Endothelial cell of umbilical vein (primary cell): ENCODE measurements around the gene SULF2. TPM values are rescaled to one million over a fixed set of nuclear protein-coding genes. Genes with fewer than 3 reads are reported as not detected.
"Not testable (repeated sequence)": the region's sequence is repeated elsewhere in the genome, so short reads cannot be mapped to it uniquely, and the experiment has no call there.

ENCODE experiments used
- BruUV-seq: library from RNA; stranded (reverse); fragments of 400-500 nt; replicated peaks from 2 replicates; lab custom pipeline; 2021; lab: Mats Ljungman, UMichigan
- CTCF ChIA-PET: fragments of 300-600, 350-600 bp; sonication (Branson Sonifier 250); formaldehyde crosslinking; loops from one replicate; lab custom pipeline; 2021; ENCODE audit warnings: antibody characterized with exemption, inconsistent platforms; lab: Charles Lee
- POLR2A ChIA-PET: fragments of 300-600, 350-600 bp; sonication (Branson Sonifier 250); formaldehyde crosslinking; loops from one replicate; lab custom pipeline; 2021; ENCODE audit warnings: antibody characterized with exemption, inconsistent platforms; lab: Charles Lee
- DNase-seq: peaks from one replicate; pipeline ENCODE4 v3.0.0-alpha.2; 2011; ENCODE audit warnings: low read depth, low spot score
- FAIRE-seq: peaks from 2 replicates; lab custom pipeline; 2011; peaks lifted over from hg19 to GRCh38; lab: Jason Lieb, UNC
- H2AFZ ChIP-seq: 2 replicates; pipeline ENCODE4 v1.6.0; 2012; ENCODE audit warnings: low read depth, low read length, control low read depth, inconsistent platforms
- H3K27ac ChIP-seq: 2 replicates; pipeline ENCODE4 v1.5.1; 2011; ENCODE audit warnings: low read depth, mild to moderate bottlenecking, control low read depth, low read length, moderate library complexity; ENCODE audit not compliant: insufficient read depth
- H3K27me3 ChIP-seq, 2 experiments: 2 replicates each; pipeline versions ENCODE4 v1.6.0 to v1.6.1; 2011; ENCODE audit warnings: low read length in 2 of 2, mixed read lengths in 1 of 2; ENCODE audit not compliant: control insufficient read depth in 2 of 2, insufficient read depth in 2 of 2
- H3K36me3 ChIP-seq, 2 experiments: 2 replicates in 1 of 2; 3 replicates in 1 of 2; pipeline ENCODE4 v1.5.1; 2011; ENCODE audit warnings: low read length in 2 of 2, mild to moderate bottlenecking in 1 of 2, moderate library complexity in 1 of 2; ENCODE audit not compliant: control insufficient read depth in 2 of 2, insufficient read depth in 2 of 2; ENCODE audit errors: extremely low read depth in 1 of 2
- H3K4me1 ChIP-seq: 3 replicates; pipeline ENCODE4 v1.5.1; 2011; ENCODE audit warnings: mild to moderate bottlenecking, low read length; ENCODE audit not compliant: control insufficient read depth, insufficient read depth; ENCODE audit errors: extremely low read depth
- H3K4me2 ChIP-seq: 2 replicates; pipeline ENCODE4 v1.6.1; 2011; ENCODE audit warnings: low read length, control low read depth, mixed read lengths; ENCODE audit not compliant: insufficient read depth
- H3K4me3 ChIP-seq, 3 experiments: fragments of 200-600 bp in 1 of 3; sonication (generic), shearing (Covaris generic) in 1 of 3; replicated peaks in 1 of 3; 2 replicates each; pipeline ENCODE4 v1.5.1; 2011 to 2016; ENCODE audit warnings: control low read depth in 3 of 3, low read length in 3 of 3, mild to moderate bottlenecking in 2 of 3, inconsistent platforms in 1 of 3, low read depth in 1 of 3, moderate library complexity in 1 of 3; ENCODE audit not compliant: insufficient read depth in 1 of 3
- H3K79me2 ChIP-seq: 2 replicates; pipeline ENCODE4 v1.6.0; 2012; ENCODE audit warnings: low read length, inconsistent platforms; ENCODE audit not compliant: control insufficient read depth, insufficient read depth
- H3K9ac ChIP-seq: replicated peaks from 2 replicates; pipeline ENCODE3; 2011; ENCODE audit warnings: low read length, control low read depth; ENCODE audit not compliant: insufficient read depth; ENCODE audit errors: extremely low read depth
- H3K9me1 ChIP-seq: replicated peaks from 3 replicates; pipeline ENCODE4 v1.6.0; 2011; ENCODE audit warnings: mild to moderate bottlenecking, low read length; ENCODE audit not compliant: control insufficient read depth, insufficient read depth; ENCODE audit errors: extremely low read depth
- H3K9me3 ChIP-seq: replicated peaks from 2 replicates; pipeline ENCODE4 v1.5.1; 2012; ENCODE audit warnings: low read length, inconsistent platforms; ENCODE audit not compliant: control insufficient read depth, insufficient read depth
- H4K20me1 ChIP-seq: replicated peaks from 2 replicates; pipeline ENCODE3; 2011; ENCODE audit warnings: mild to moderate bottlenecking, low read length; ENCODE audit not compliant: control insufficient read depth, insufficient read depth; ENCODE audit errors: extremely low read depth
- FOS ChIP-seq: IDR thresholded peaks from 2 replicates; pipeline ENCODE4 v1.6.1; 2011; ENCODE audit warnings: mild to moderate bottlenecking, low read length, moderate library complexity, borderline replicate concordance; ENCODE audit not compliant: insufficient read depth
- GATA2 ChIP-seq: IDR thresholded peaks from 2 replicates; pipeline ENCODE4 v1.7.0; 2011; ENCODE audit warnings: low read depth, mild to moderate bottlenecking, moderate library complexity, mixed read lengths, low read length; ENCODE audit not compliant: insufficient read length, insufficient read depth
- JUN ChIP-seq: IDR thresholded peaks from 2 replicates; pipeline ENCODE4 v1.6.1; 2011; ENCODE audit warnings: borderline replicate concordance, low read depth; ENCODE audit not compliant: insufficient read length, insufficient read depth
- POLR2A ChIP-seq: IDR thresholded peaks from 2 replicates; pipeline ENCODE4 v1.6.1; 2012; ENCODE audit warnings: low read depth, mild to moderate bottlenecking, control low read depth, low read length
- POLR2AphosphoS5 ChIP-seq: IDR thresholded peaks from 2 replicates; pipeline ENCODE4 v1.6.1; 2012; ENCODE audit warnings: low read depth, mild to moderate bottlenecking, control low read depth, low read length, moderate library complexity; ENCODE audit not compliant: insufficient read depth
- dilution Hi-C: fragments of 300-500 bp; cut with MboI; formaldehyde crosslinking; loops from one replicate; pipeline ENCODE4 v1.15.0; 2019; ENCODE audit warnings: low sequenced_read_pairs; ENCODE audit not compliant: extremely low pct_ligation_motif_present
- intact Hi-C: fragments of 100-400 bp; cut with micrococcal nuclease; formaldehyde crosslinking; loops from one replicate; pipeline ENCODE4 v1.10.0; 2022
- polyA plus RNA-seq, 4 experiments: library from polyadenylated mRNA; depleted of rRNA in 3 of 4; stranded (reverse) in 3 of 4; unstranded in 1 of 4; fragments of >200 nt; gene quantifications; 2 replicates each; pipeline versions ENCODE4 v1.2.1 to v1.2.3, GENCODE V29; 2011 to 2012; ENCODE audit warnings: missing spikeins in 1 of 4
- total RNA-seq: library from RNA; stranded (reverse); gene quantifications from 2 replicates; pipeline ENCODE4 v1.2.3, GENCODE V29; 2021
- TF ChIP-seq, protein P1 (sequence below): IDR thresholded peaks from 2 replicates; pipeline ENCODE4 v1.6.1; 2011; ENCODE audit not compliant: insufficient read depth, insufficient read length
- TF ChIP-seq, protein P2 (sequence below), 2 donors: IDR thresholded peaks; 1 replicate in 1 of 2; 2 replicates in 1 of 2; pipeline ENCODE4 v1.5.1; 2011; ENCODE audit warnings: low read length in 2 of 2, mild to moderate bottlenecking in 2 of 2, moderate library complexity in 2 of 2, control low read depth in 1 of 2, inconsistent platforms in 1 of 2, low read depth in 1 of 2; ENCODE audit not compliant: insufficient read depth in 1 of 2; ENCODE audit errors: extremely low read depth in 1 of 2

Gene SULF2
- total and polyA plus RNA-seq, 2 donors (not counting 3 experiments of a cell fraction or from before 2014, with no cell fraction given), result 58.5 to 160 TPM

DNA sequence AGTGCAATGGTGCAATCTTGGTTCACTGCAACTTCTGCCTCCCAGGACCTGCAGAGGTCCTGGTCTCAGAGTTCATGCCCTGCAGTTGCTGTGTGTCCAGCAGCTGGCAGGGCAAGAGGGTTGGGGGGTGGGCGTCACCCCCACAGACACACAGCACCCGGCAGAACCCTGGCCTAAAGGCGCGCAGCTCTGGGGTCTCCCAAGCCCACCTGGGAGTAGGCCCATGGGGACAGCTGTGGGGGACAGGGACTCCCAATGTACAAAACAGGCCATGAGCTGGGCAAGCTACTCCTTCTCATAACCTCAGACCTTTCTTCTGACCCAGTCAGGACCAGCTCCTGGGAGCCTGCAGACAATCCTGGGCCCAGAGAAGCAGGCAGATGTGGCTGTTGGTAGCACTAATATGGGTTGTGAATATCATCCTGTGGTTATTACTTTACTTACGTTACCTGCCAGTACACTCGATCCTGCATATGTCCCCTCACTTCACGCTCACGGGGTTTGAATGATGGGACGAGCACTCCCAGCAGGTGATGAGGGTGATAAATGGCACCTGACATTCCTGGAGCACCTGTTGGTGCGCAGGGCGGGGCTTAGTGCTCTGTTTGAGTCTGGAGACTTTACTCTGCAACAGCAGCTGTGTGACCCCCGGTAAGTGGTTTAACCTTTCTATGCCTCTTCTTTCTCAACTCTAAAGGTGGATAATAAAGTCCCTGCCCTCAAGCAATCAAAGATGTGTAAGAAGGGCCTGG is 39.9 kb upstream of the SULF2 start:
- Histone ChIP-seq H3K79me2 (no peaks in the 10 kb centered on the region), H2AFZ (no peak overlapping the region), H3K27me3 (no peaks in the 10 kb centered on the region), H3K9me1 (no peaks in the 10 kb centered on the region), H3K27ac (no peak overlapping the region), H3K4me2 (no peak overlapping the region), H3K9ac (no peak overlapping the region), H3K4me3 (no peak overlapping the region), H4K20me1 (no peaks in the 10 kb centered on the region), H3K4me1 (no peaks in the 10 kb centered on the region), H3K9me3 (no peaks in the 10 kb centered on the region), H3K36me3 (no peaks in the 10 kb centered on the region)
- DNase-seq (no peak), FAIRE-seq (no peak)
- BruUV-seq, result no TSS peak
- TF ChIP-seq POLR2AphosphoS5 (no peak), JUN (no peak), GATA2 (no peak), FOS (no peak), POLR2A (no peak)
- TF ChIP-seq, protein P1, sequence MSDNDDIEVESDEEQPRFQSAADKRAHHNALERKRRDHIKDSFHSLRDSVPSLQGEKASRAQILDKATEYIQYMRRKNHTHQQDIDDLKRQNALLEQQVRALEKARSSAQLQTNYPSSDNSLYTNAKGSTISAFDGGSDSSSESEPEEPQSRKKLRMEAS, result no peak
- TF ChIP-seq, protein P2, sequence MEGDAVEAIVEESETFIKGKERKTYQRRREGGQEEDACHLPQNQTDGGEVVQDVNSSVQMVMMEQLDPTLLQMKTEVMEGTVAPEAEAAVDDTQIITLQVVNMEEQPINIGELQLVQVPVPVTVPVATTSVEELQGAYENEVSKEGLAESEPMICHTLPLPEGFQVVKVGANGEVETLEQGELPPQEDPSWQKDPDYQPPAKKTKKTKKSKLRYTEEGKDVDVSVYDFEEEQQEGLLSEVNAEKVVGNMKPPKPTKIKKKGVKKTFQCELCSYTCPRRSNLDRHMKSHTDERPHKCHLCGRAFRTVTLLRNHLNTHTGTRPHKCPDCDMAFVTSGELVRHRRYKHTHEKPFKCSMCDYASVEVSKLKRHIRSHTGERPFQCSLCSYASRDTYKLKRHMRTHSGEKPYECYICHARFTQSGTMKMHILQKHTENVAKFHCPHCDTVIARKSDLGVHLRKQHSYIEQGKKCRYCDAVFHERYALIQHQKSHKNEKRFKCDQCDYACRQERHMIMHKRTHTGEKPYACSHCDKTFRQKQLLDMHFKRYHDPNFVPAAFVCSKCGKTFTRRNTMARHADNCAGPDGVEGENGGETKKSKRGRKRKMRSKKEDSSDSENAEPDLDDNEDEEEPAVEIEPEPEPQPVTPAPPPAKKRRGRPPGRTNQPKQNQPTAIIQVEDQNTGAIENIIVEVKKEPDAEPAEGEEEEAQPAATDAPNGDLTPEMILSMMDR (IDR thresholded peaks at IDR 0.05; ENCODE audit: extremely low read depth in 1 of 2, insufficient read depth in 1 of 2, low read depth in 1 of 2, low read length in 2 of 2), result no peak
- CTCF ChIA-PET, result no interaction called here
- POLR2A ChIA-PET, result no interaction called here
- dilution Hi-C loops (no loop called here), intact Hi-C loops (no loop called here)

DNA sequence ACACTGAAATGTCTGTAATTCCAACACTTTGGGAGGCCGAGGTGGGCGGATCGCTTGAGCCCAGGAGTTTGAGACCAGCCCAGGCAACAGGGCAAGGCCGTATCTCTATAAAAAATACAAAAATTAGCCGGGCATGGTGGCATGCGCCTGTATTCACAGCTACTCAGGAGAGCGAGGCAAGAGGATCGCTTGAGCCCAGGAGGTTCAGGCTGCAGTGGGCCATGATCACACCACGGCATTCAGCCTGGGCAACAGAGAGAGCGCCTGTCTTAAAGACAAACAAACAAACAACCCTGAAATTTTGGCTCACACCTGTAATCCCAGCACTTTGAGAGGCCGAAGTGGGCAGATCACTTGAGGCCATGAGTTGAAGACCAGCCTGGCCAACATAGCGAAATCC is 38.7 kb upstream of the SULF2 start:
- H3K4me2 ChIP-seq, H3K27ac ChIP-seq, H4K20me1 ChIP-seq, DNase-seq, H3K9me3 ChIP-seq, BruUV-seq, intact Hi-C loops, POLR2A ChIA-PET, H3K9me1 ChIP-seq, H2AFZ ChIP-seq, H3K36me3 ChIP-seq, H3K27me3 ChIP-seq, H3K4me1 ChIP-seq, dilution Hi-C loops, H3K79me2 ChIP-seq, H3K4me3 ChIP-seq, H3K9ac ChIP-seq, FAIRE-seq: not testable (repeated sequence)
- CTCF ChIA-PET, result interaction anchor here (0.7 kb wide), 1 partner anchor 759 kb away, joined by 3 read pairs; no protein-coding TSS in a partner anchor
